ENCODE results near the gene GRID2IP.

GRID2IP gene

DNA sequence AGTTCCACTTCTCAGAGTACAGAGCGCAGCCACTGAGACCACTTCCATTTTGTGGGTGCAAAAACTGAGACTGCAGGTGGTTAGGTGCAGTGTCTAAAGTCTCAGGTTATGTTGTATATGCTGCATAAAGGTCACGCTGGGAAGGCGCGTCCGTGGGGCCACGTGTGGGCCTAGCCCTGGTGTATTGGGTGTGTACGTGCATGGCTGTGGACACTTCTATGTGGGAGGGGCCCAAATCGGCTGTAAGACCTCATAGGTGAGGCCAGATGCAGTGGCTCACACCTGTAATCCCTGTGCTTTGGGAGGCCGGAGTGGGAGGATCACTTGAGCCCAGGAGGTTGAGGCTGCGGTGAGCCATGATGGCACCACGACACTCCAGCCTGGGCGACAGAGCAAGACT, 37.7 kb downstream of the GRID2IP start:
- no peak overlapping the region for H3K4me3 ChIP-seq (ENCODE audit: low read length)
- TF ChIP-seq CTCF (IDR thresholded peaks at IDR 0.05; ENCODE audit: insufficient read depth, low read depth, low read length, missing control alignments): no peak
- no peak for DNase-seq (ENCODE audit: low read depth)

- no peak overlapping the region for H3K4me3 ChIP-seq (ENCODE audit: low read length)
- no peak for TF ChIP-seq CTCF (IDR thresholded peaks at IDR 0.05; ENCODE audit: insufficient read depth, low read depth, low read length, missing control alignments)
- DNase-seq (ENCODE audit: low read depth): no peak
These were observed 38.4 kb downstream of the GRID2IP start for GRCh38 chr7:6512892-6513291.

DNA sequence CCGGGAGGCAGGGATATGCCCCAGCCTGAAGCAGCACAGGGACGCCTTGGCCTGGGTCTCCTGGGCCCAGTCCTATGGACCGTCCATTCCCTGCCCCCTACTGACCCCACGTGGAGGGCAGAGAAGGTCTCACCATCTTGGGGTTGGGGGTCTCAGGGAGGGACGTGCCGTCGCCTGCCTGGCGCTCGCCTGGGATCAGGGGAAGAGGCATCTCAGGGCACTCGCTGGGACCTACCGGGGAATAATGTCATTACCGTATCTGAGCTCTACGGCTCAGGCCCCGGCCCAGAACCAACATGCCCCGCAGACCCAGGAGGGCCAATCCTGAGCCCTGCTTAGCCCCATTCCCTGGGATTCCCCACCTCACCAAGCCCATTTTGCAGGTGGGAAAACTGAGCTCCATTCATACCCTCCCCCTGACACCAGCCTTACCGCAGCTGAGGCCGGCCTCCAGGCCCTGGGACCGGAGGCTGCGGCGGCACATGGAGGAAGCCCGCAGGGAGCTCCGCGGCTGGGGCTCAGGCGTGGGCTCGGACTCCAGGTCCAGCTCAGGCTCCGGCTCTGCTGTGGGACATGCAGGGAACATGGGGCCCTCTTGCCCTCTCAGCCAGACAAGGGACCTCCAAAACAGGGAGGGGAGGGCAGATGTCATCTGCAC, 40.7 kb downstream of the GRID2IP start:
- no peak for DNase-seq (ENCODE audit: low read depth)
- no peak for TF ChIP-seq CTCF (IDR thresholded peaks at IDR 0.05; ENCODE audit: insufficient read depth, low read depth, low read length, missing control alignments)
- H3K4me3 ChIP-seq (ENCODE audit: low read length): no peak overlapping the region

DNA sequence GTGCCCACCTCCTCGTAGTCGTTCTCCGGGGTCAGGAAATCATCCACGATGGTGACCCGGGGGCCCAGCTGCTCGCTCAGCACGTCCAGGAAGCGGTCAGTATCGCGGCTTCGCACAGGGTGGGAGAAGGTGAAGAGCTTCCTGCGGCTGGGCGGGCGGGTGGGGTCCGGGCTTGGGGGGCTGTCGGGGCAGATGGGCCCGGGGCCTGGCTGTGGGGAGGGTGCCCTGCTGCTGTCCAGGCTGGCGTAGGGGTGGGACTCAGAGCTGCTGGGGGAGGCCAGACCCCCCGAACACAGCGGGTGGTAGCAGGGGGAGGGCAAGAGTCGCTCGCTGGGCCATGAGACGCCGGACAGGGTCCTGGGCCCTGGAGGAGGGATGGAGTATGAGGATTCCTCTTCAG, 42.3 kb downstream of the GRID2IP start:
- DNase-seq (ENCODE audit: low read depth): no peak
- no peak for TF ChIP-seq CTCF (IDR thresholded peaks at IDR 0.05; ENCODE audit: insufficient read depth, low read depth, low read length, missing control alignments)
- no peak overlapping the region for H3K4me3 ChIP-seq (ENCODE audit: low read length)

DNA sequence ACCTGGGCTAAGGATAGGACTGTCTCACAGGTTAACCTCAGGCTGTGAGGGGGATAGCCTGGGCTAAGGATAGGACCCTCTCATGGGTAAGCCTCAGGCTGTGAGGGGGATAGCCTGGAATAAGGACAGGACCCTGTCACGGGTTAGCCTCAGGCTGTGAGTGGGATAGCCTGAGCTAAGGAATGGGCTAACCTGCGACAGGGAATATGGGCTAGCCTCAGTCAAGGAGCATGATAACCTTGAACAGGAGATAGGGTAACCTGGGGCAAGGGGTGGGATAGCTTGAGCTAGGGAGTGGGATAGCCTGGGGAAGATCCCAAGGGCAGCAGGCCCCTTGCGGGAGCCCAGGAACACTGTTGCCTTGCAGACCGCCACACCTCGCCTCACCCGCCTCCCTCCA, 42.7 kb downstream of the GRID2IP start:
- H3K4me3 ChIP-seq (ENCODE audit: low read length): no peak overlapping the region
- TF ChIP-seq CTCF (IDR thresholded peaks at IDR 0.05; ENCODE audit: insufficient read depth, low read depth, low read length, missing control alignments): no peak
- no peak for DNase-seq (ENCODE audit: low read depth)

DNA sequence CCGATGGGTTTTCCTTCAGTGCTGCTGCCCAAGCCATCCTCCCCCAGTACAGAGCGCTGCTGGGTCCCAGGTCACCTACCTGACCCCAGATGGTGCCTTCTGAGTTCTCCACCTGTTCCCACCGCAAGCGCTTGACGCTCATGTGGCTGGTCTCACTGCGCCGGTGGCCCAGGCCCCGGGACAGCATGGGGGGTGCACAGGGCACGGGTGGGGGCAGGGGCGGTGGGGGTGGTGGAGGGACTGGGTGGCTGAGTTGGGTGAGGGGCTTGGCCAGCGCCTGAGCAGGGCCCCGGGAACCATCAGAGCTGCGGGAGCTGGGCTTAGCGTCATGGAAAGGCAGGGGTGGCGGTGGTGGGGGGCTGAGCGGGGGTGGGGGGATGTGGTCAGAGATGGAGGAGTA, 43.4 kb downstream of the GRID2IP start:
- H3K4me3 ChIP-seq (ENCODE audit: low read length): no peak overlapping the region
- DNase-seq (ENCODE audit: low read depth): no peak
- no peak for TF ChIP-seq CTCF (IDR thresholded peaks at IDR 0.05; ENCODE audit: insufficient read depth, low read depth, low read length, missing control alignments)

Measured in epithelial cell of esophagus (primary cell).